ENCODE results near the gene SLC39A10. TPM values are rescaled to one million over a fixed set of nuclear protein-coding genes. Genes with fewer than 3 reads are reported as not detected.
"Not testable (repeated sequence)": the region's sequence is repeated elsewhere in the genome, so short reads cannot be mapped to it uniquely, and the experiment has no call there.

Gene SLC39A10
- total RNA-seq, 2 donors from 2014 or later, result 26.3 to 27.6 TPM

DNA sequence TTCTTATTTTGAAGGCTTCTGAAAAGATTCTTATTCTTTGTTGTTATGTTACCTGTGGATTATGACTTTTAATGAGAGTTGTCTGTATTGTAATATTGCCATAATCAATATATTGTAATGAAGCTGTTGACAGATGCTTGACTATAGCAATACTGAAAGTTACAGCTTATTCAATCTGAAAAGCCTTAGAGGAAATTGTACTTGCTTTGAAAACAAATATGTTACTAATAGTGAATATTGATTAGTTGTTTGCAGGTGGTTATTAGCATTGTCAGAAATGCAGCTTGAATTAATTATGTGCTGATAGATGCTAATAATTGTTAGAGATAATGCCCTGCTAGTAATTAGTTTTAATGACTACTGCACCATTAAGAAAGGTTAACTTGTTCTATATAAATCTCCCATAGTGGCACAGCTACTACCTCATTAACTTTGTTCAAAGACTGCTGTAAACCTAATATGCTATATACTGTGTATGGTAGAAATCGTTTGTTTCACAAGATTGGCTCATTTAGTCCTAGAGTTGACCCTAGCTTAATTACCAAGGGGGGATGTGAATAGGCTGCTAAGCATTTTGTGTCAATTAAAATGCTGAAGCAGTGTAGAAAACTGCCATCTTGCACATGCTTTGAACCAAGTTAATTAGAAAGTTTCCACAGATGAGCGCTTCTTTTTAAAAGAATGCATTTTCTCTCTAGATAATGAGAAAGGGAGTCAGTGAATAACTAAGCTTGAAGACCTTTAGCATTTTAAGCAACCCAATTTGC is 30.5 kb downstream of the SLC39A10 start:
- Histone ChIP-seq H3K4me1 (replicated peaks) (no peaks in the 10 kb centered on the region), H3K27me3 (replicated peaks; ENCODE audit: insufficient read depth) (no peaks in the 10 kb centered on the region), H3K9me3 (no peaks in the 10 kb centered on the region), H3K27ac (no peak overlapping the region), H3K4me3 (no peak overlapping the region), H3K36me3 (no peaks in the 10 kb centered on the region)
- no peak for DNase-seq (ENCODE audit: low spot score)
- intact Hi-C loops (cut with DNase I), result no loop called here
- TF ChIP-seq POLR2AphosphoS5 (IDR thresholded peaks at IDR 0.05), result no peak
- no peak for TF ChIP-seq POLR2A (IDR thresholded peaks at IDR 0.05)
- TF ChIP-seq, protein P1, sequence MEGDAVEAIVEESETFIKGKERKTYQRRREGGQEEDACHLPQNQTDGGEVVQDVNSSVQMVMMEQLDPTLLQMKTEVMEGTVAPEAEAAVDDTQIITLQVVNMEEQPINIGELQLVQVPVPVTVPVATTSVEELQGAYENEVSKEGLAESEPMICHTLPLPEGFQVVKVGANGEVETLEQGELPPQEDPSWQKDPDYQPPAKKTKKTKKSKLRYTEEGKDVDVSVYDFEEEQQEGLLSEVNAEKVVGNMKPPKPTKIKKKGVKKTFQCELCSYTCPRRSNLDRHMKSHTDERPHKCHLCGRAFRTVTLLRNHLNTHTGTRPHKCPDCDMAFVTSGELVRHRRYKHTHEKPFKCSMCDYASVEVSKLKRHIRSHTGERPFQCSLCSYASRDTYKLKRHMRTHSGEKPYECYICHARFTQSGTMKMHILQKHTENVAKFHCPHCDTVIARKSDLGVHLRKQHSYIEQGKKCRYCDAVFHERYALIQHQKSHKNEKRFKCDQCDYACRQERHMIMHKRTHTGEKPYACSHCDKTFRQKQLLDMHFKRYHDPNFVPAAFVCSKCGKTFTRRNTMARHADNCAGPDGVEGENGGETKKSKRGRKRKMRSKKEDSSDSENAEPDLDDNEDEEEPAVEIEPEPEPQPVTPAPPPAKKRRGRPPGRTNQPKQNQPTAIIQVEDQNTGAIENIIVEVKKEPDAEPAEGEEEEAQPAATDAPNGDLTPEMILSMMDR (IDR thresholded peaks at IDR 0.05), result no peak
- WGBS, result 61% methylated on average over 2 of the region's 2 CpGs

DNA sequence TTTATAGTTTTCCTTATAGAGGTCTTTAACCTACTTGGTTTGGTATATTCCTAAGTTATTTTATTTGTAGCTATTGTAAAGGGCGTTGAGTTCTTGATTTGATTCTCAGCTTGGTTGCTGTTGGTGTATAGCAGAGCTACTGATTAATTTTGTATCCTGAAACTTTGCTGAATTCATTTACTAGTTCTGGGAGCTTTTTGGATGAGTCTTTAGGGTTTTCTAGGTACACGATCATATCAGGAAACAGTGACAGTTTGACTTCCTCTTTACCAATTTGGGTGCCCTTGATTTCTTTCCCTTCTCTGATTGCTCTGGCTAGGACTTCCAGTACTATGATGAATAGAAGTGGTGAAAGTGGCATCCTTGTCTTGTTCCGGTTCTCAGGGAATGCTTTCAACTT is 35.5 kb downstream of the SLC39A10 start:
- H3K4me3 ChIP-seq; intact Hi-C loops (cut with DNase I); DNase-seq (ENCODE audit: low spot score); H3K36me3 ChIP-seq; H3K27me3 ChIP-seq (replicated peaks; ENCODE audit: insufficient read depth); H3K4me1 ChIP-seq (replicated peaks); H3K9me3 ChIP-seq; H3K27ac ChIP-seq: not testable (repeated sequence)
- WGBS, result 94% methylated on average over 3 of the region's 3 CpGs

DNA sequence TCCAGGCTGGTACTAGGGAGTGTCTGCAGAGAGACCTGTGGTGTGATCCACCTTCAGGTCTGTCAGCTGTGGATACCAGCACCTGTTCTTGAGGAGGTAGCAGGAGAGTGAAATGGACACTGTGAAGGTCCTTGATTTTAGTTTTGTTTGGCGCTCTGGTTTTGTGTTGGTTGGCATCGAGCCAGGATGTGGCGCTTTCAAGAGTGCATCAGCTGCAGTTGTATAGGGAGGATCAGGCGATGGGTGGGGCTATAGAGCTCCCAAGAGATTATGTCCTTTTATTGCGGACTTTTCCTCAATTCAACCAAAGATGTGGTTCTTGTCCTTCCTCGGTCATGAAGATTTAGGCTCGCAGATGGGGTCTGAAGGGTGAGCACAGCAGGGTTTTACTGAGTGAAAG is 37.5 kb downstream of the SLC39A10 start:
- Histone ChIP-seq H3K27ac (no peak overlapping the region), H3K4me1 (replicated peaks) (no peaks in the 10 kb centered on the region), H3K36me3 (no peaks in the 10 kb centered on the region), H3K27me3 (replicated peaks; ENCODE audit: insufficient read depth) (no peaks in the 10 kb centered on the region), H3K9me3 (no peaks in the 10 kb centered on the region), H3K4me3 (no peak overlapping the region)
- no peak for DNase-seq (ENCODE audit: low spot score)
- WGBS, result 98% methylated on average over 7 of the region's 7 CpGs
- intact Hi-C loops (cut with DNase I), result no loop called here
- no peak for TF ChIP-seq POLR2AphosphoS5 (IDR thresholded peaks at IDR 0.05)
- TF ChIP-seq, protein P1 (IDR thresholded peaks at IDR 0.05), result no peak
- TF ChIP-seq POLR2A (IDR thresholded peaks at IDR 0.05), result no peak

DNA sequence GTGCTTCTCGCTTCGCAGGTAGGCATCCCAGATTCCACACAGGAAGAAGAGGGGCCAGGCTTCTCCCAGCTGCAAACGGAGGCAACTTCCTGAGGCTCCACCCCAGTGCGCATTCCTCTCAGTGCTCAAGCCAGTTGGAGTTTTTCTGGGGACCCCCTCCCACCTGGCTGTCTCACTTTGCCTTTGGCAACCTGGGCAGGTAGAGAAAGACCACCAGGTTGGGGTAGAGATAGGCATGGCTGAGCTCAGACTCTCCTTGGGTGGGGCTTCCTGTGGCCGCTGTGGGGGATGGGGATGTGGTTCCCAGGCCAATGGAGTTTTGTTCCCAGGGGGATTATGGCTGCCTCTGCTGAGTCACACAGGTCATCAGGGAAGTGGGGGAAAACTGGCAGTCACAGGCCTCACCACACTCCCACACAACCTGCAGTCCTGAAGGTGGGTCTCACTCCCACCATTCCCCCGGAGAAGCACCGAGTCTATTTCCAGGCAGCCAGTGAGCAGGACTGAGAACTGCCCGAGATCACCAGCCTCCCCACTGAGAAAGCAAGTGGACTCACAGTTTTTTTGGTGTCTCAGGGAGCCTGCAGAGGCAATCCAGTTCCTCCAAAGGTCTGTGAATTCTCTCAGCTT is 38.1 kb downstream of the SLC39A10 start:
- intact Hi-C loops (cut with DNase I), result no loop called here
- Histone ChIP-seq H3K9me3 (no peaks in the 10 kb centered on the region), H3K27ac (no peak overlapping the region), H3K27me3 (replicated peaks; ENCODE audit: insufficient read depth) (no peaks in the 10 kb centered on the region), H3K4me1 (replicated peaks) (no peaks in the 10 kb centered on the region), H3K36me3 (no peaks in the 10 kb centered on the region), H3K4me3 (no peak overlapping the region)
- DNase-seq (ENCODE audit: low spot score), result no peak
- TF ChIP-seq POLR2A (IDR thresholded peaks at IDR 0.05), result no peak
- TF ChIP-seq, protein P1 (IDR thresholded peaks at IDR 0.05), result no peak
- TF ChIP-seq POLR2AphosphoS5 (IDR thresholded peaks at IDR 0.05), result no peak
- WGBS, result 97% methylated on average over 8 of the region's 8 CpGs

DNA sequence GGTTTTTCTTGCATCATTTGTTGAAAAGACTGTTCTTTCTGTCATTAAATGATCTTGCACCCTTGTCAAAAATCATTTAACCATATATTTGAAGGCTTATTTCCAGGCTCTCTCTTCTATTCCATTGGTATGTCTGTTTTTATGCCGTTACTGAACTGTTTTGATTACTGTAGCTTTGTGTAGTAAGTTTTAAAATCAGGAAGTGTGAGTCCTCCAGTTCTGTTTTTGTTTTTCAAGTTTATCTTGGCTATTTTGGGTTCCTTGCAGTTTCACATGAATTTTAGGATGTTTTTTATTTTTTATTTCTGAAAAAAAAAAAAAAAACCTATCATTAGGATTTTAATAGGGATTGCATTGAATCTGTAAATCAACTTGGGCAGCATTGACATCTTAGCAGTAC is 39.0 kb downstream of the SLC39A10 start:
- TF ChIP-seq, protein P1 (IDR thresholded peaks at IDR 0.05), result no peak
- TF ChIP-seq POLR2A (IDR thresholded peaks at IDR 0.05) (no peak), POLR2AphosphoS5 (IDR thresholded peaks at IDR 0.05) (no peak)
- WGBS, result 91% methylated on average over 1 of the region's 1 CpG

More for the DNA sequence above, 39.0 kb downstream of the SLC39A10 start:
- no peaks in the 10 kb centered on the region for H3K4me1 ChIP-seq (replicated peaks)
- H3K27ac ChIP-seq, result no peak overlapping the region
- no peaks in the 10 kb centered on the region for H3K27me3 ChIP-seq (replicated peaks; ENCODE audit: insufficient read depth)
- no peak for DNase-seq (ENCODE audit: low spot score)
- no peaks in the 10 kb centered on the region for H3K36me3 ChIP-seq
- H3K9me3 ChIP-seq, result no peaks in the 10 kb centered on the region
- intact Hi-C loops (cut with DNase I), result no loop called here
- no peak overlapping the region for H3K4me3 ChIP-seq
